ENCODE measurements around the gene NUMBL.

The NUMBL gene

GRCh38 chr19:40668991-40669614 lies 21.3 kb downstream of the NUMBL start:
- no peak overlapping the region for H3K27ac ChIP-seq
- POLR2A ChIA-PET (ENCODE audit: low non-redundant PET): no interaction called here
- CTCF ChIA-PET: no interaction called here
- no peak for TF ChIP-seq CTCF (conservative IDR thresholded peaks at IDR 0.05; ENCODE audit: low read depth)
- DNase-seq (ENCODE audit: low spot score): no peak

GRCh38 chr19:40667602-40668001 lies 22.8 kb downstream of the NUMBL start:
- POLR2A ChIA-PET (ENCODE audit: low non-redundant PET): interaction anchor here (0.6 kb wide), 1 partner anchor 53 kb away, joined by 3 read pairs; no protein-coding TSS in a partner anchor
- CTCF ChIA-PET: interaction anchor here (0.5 kb wide), 1 partner anchor 479 kb away, joined by 3 read pairs; no protein-coding TSS in a partner anchor
- no peak for DNase-seq (ENCODE audit: low spot score)
- peak overlapping the region; percentile 72 for H3K27ac ChIP-seq
- no peak for TF ChIP-seq CTCF (conservative IDR thresholded peaks at IDR 0.05; ENCODE audit: low read depth)

DNA sequence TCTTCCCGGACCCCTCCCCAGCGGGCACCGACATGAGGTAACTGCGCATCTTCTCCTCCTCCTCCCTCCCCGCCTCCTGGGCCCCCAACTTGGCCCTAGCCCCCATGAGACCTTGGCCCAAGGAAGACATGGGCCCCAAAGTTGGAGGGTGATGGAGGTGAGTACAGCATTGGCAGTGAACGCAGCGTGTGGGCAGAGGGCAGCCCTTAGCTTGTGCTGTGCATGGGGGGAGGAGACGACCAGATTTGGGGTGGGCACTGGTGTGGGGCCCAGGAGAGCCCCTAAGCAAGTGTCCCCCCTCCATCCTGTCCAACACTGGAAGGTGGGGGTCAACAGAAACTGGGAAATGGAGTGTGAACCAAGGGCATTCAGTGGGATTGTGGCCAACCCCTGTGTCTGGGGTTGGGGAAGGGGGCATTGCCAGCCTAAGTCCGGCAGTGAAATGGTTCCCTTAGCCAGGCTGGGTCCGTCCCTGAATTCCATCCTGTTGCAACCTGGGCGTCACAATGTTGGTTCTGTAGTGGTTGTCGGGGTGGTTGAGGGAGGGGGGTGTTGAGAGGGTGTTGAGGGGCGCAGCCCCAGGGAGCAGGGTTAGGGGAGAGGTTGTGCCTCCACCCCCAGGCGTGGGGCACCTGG lies 23.5 kb downstream of the NUMBL start:
- ChIA-PET POLR2A (ENCODE audit: low non-redundant PET) (no interaction called here), CTCF (no interaction called here)
- H3K27ac ChIP-seq: peak overlapping the region; percentile 72
- TF ChIP-seq CTCF (conservative IDR thresholded peaks at IDR 0.05; ENCODE audit: low read depth): no peak
- DNase-seq (ENCODE audit: low spot score): no peak

GRCh38 chr19:40663695-40664692 lies 26.5 kb downstream of the NUMBL start:
- ChIA-PET CTCF (interaction anchor here (0.5 to 1.5 kb wide), 6 partner anchors 22 to 480 kb away, joined by 3 to 11 read pairs (median 3); no protein-coding TSS in a partner anchor), POLR2A (ENCODE audit: low non-redundant PET) (interaction anchor here (0.5 to 0.6 kb wide), 2 partner anchors 87 to 382 kb away, joined by 4 to 5 read pairs; partner anchors contain the start of genes ACTMAP and SNRPA)
- TF ChIP-seq CTCF (conservative IDR thresholded peaks at IDR 0.05; ENCODE audit: low read depth): no peak
- DNase-seq (ENCODE audit: low spot score): no peak
- peak overlapping the region; percentile 66 for H3K27ac ChIP-seq

GRCh38 chr19:40662925-40663694 lies 27.3 kb downstream of the NUMBL start:
- TF ChIP-seq CTCF (conservative IDR thresholded peaks at IDR 0.05; ENCODE audit: low read depth): peak; percentile 96
- POLR2A ChIA-PET (ENCODE audit: low non-redundant PET): interaction anchor here (0.5 to 0.6 kb wide), 2 partner anchors 88 to 382 kb away, joined by 4 to 5 read pairs; partner anchors contain the start of genes ACTMAP and SNRPA
- DNase-seq (ENCODE audit: low spot score): peak; percentile 77
- CTCF ChIA-PET: interaction anchor here (0.5 to 1.5 kb wide), 7 partner anchors 23 to 481 kb away, joined by 3 to 11 read pairs (median 3); no protein-coding TSS in a partner anchor
- H3K27ac ChIP-seq: peak overlapping the region; percentile 66
